ENCODE measurements around the gene ARMH3.

The ARMH3 gene

DNA sequence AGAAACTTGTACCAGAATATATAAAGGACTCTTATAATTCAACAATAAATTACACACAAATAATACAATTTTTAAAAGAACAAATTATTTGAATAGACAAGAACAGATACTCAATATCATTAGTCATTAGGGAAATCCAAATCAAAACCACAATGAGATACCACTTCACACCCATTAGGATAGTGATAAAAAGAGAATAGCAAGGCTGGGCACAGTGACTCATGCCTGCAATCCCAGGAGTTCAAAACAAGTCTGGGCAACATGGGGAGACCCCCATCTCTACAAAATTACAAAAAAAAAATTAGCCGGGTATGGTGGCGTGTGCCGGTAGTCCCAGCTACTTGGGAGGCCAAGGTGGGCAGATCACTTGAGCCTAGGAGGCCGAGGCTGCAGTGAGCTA lies 160.2 kb downstream of the ARMH3 start:
- DNase-seq (ENCODE audit: low spot score) = no peak

DNA sequence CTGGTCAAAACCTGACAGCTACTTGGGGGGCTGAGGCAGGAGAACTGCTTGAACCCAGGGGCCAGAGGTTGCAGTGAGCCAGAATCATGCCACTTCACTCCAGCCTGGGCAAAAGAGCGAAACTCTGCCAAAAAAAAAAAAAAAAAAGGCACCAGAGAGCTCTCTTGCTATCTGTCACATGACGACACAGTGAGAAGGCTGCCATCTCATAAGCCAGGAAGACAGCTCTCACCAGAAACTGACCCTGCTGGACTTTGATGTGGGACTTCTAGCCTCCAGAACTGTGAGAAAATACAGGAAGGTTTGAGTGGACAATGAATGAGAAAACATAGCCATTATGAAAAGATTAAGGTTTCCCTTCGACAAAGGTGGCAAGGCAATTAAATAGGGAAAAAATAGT lies 161.2 kb downstream of the ARMH3 start:
- DNase-seq (ENCODE audit: low spot score) = no peak

DNA sequence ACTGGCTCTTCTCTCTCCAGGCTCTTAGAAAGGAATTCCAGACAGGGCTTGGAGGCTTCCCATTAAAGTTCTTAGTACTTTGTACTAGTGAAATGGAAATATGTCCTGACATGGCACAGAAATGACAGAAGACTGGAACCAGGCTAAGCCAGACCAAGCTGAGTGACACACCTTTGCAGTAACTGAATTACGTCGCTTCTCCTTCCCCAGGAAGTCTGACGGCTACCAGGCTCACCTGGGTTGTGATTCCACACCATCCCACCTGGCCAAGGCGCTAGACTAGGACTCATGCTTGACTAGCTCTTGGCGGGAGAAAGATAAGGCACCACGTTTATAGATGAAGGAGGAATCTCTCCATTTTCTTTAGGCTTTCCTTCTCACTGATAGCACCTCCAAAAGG lies 161.7 kb downstream of the ARMH3 start:
- no peak for DNase-seq (ENCODE audit: low spot score)

DNA sequence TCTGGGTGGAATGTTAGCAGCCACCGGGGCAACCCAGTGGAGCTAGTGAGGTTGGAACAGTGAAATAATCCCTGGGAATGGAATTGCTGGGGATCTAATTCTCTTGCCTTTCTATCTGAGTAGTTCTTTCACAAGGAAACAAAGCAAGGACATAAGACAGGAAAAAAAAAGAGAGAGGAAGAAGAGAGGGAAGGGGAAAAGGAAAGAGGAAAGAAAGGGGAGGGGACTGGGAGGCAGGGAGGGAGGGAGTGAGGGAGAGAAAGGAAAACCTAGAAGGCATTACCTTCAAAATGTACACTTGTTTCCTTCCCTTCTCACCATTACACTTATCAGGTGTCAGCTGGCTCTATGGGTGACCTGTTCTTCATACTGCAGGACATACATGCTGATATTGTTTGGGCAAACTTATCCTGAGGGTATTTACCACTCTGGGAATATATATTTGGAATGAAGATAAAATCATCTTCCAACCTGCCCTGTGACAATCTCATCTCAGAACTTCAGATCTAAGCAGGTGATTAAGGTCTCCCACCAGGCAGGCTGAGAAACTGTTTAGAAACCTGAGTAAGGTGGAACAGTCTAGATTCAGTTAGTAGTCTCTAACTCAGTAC lies 162.4 kb downstream of the ARMH3 start:
- DNase-seq (ENCODE audit: low spot score) = no peak

DNA sequence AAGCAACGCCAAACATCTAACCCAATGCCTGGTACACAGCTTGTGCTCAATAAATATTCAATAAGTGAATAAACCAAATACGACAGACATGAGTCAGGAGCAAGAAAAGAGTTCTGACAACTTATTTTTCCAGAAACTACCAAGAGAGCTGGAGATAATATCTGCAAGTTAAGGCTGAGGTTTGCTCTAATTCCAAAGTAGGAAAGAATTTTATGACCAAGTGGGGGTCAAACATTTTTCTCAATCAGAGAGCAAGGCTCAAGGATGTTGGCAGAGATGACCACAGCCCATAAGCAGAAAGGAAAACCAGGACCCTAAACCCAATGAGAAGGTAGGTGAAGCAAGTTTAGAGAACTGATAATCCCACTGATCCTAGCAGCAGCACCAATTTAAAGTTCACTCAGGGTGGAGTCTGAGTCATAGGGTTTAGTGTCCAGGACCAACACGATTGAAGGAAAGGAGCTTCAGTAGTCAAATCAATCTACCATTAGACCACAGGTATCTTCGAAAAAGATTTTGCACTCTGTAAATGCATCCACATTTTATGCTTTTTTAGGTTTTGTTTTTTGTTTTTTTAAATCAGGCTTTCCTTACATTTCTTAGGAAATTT lies 163.1 kb downstream of the ARMH3 start:
- DNase-seq (ENCODE audit: low spot score) = no peak

DNA sequence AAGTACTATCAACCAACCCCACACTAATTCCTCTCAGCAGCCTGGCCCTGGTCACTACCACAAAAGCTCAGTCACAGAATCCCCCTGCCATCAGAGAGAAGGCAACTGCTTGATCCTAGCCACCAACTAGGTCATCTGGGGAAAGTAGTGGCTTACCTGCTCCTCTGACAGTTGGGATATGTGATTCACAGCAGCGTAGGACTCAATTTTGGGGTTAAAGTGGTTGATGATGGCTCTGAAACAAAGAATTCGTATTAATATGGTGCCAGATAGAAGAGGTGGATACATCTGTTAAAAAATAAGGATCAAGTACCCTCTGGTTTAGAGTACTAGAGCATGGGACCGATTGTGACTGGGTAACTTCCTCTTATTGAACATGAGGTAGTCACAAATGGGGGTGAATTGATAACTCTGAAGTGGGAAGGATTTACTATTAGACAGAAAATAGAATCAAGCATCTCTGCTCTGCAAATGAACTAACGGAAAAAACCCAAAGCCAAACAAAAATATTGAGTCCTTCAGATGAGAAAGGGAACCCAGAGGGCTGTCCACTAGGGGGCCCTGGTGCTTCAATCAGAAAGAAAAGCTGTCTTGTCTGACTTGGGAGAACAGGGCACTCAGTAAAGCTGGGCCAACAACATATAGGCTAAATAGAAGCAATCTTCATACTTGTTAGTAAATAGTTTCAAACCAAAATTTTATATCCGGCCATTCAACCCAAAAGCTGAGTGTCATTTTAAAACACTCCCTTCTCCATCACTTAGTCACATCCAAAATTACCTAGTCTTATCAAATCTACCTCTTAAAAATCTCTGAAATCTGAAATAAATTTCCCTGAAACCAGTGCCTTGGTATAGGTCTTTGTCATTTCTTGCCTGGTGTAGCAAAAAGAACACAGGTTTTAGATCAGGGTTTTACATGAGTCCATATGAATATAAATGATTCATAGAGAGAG lies 166.4 kb downstream of the ARMH3 start:
- DNase-seq (ENCODE audit: low spot score) = peak; percentile 79

DNA sequence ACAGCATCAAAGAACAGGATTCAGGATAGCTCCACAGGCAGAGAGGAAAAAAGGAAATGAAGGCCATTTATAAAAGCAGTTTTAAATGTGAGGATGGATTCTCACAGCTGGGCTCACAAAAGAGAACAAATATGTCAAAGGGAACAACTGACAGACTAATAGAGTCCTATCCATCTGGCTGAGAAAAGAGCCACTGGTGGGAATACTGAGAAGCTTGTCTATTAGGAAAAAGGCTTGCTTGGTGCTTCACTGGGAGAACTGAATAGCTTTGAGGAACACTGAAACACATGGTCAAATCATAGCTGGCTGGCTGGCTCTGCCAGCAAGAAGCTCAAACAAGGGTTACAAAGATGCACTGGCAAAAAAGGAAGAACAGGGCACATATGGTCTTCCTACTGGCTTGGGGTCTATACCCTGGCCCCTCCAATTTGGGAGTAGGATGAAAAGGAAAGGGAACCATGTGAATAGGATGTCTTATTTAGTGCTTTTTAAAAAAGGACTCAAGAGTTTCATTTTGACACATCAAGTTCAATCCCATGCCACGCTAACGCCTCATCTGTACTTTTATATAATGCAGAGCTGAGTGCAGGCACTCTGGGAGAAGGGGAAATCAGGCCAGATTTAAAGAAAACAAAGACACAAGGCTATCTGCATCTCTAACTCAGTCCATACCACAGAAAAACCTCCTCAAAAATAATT lies 167.6 kb downstream of the ARMH3 start:
- no peak for DNase-seq (ENCODE audit: low spot score)

DNA sequence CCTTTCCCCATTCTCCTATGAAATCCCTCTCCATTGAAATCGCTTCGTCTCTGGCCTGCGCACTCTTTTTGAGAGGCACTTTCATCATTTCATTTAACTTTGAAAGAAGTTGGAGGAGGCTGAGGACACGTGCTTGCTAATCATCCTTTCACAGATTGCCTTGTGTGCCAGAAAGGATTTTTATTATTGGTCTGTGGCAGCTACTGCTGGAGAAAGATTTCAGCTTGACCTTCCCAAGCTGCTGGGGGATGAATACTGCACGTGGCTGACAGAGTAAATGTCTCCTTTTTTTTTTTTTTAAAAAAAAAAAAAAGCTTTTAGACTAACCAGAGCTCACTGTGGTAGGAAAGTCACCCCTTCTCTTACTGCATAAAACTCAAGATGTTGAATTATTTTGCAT lies 168.2 kb downstream of the ARMH3 start:
- DNase-seq (ENCODE audit: low spot score) = no peak

DNA sequence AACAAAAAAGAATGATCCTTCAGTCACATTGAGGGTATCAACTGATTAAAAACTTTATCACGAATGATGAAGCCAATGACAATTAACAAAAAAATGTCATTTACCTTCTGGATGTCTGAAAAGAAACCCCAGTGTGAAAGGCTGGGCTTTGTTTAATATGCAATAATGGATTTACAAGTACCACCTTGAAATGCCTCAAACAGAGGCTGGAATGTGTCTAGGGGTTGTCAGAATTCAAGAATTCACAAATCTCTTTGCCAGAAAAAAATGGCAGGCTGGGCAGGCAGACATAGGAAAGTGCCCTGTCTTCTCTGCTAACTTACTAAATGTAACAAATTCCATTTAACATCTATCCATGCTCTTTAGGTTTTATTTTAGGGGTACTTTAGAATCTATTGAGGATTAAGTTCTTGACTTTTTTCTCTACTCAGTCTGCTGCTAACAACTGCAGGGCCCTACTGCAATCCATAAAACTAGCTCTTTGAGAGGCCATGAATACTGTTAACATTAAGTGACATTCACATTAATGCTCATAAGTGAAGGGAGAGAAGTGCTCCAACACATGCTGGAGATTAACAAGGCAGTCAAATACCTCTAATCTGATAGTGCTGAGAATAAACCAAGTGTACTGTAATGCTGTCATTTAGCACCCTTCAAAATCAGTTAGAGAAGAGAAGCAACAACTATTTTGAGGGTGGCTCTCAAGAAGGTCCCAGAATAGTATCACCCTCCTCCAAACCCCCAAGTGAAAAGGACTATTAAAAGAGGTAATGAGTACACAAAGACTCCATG lies 169.3 kb downstream of the ARMH3 start:
- no peak for DNase-seq (ENCODE audit: low spot score)

DNA sequence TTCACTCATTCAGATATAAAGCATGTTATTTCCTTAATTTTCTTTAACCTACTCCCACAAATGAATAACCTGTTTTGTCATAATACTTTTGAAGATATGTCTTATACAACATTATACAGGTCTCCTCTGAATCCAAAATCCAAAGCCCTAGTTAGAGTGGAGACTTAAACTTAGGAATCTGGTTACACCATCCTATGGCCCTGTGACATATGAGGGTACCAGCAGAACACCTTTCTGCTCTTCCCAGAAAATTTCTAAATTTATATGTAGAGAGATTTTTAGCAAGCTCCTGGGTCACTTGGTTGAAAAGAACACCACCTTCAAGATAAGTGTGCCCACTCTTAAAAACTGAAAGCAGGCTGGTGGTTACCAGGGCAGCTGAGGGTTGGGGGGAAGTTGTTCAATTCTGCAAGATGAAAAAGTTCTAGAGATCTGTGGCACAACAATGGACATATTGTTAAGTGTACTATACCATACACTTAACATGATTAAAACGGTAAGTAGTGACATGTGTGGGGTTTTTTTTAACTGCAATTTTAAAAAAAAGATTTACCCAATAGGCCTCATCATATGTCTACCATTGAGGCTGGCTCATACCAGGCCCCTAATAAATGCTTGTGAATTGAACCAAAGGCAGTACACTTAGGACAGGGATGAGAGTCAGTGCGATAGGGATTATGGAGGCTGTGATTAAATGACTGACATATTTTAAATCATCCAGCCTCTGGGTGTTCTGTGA lies 174.8 kb downstream of the ARMH3 start:
- no peak for DNase-seq (ENCODE audit: low spot score)

DNA sequence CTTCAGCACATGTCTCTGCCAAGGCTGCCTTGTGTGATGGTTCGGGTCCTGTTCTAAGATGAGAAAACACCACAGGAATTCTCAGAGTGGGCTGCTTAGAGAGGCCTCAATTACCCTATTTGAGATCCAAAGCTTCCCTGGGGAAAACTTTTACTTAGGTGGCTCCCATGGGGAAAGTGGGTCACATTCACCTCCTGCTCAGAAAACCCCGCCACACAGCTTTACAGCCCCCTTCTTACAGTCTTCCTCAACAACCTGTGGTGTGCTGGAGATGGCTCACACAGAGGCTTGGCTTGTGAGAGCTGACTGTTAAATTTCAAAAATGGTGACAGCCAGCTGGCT lies 175.8 kb downstream of the ARMH3 start:
- DNase-seq (ENCODE audit: low spot score) = no peak

DNA sequence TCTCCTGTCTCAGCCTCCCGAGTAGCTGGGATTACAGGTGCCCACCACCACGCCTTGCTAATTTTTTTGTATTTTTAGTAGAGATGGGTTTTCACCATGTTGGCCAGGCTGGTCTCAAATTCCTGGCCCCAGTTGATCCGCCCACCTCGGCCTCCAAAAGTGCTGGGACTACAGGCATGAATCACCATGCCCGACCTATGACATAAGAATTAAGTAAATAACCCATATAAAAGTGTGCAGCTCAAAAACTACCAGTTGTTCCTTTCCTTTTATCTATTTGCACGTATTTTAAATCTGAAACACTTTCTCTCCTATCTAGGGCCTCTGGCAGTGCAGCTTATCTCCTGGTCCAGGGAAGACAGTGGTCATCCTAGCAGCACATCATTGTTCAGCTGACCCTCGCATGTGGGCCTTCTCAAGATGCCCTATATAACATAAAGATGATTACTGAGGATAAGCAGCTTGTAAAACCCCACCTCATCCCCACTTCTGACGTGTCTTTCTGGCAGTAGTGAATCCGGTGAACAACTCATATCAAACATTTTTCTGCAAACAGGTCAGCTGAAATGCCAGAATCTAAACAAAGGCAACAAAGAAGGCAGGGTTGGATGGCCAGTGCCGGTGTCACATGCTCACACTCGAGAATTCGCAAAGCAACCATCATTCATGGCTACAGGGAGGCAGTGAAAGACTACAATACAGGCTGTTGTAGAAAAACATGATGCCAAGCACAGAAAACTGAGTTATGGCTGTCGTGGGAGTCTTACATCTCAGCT lies 176.3 kb downstream of the ARMH3 start:
- DNase-seq (ENCODE audit: low spot score) = no peak

DNA sequence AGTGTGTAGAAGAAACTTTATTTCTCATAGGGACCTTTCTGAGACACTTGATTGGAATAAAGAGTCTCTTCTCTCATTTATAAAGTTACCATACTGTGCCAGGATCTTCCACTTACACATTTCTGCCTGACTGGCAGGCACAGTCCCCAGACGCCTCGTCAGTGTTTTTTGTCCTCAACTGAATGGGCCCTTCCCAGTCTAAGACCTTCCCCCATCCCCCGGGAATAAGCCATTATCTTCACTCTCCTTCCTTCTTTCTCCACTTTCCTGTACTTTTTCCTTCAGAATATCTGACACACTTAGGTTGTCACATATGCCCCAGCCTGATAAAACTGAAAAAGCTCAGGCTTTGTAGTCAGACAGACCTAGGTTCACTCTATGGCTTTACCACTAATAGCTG lies 177.1 kb downstream of the ARMH3 start:
- DNase-seq (ENCODE audit: low spot score) = no peak

DNA sequence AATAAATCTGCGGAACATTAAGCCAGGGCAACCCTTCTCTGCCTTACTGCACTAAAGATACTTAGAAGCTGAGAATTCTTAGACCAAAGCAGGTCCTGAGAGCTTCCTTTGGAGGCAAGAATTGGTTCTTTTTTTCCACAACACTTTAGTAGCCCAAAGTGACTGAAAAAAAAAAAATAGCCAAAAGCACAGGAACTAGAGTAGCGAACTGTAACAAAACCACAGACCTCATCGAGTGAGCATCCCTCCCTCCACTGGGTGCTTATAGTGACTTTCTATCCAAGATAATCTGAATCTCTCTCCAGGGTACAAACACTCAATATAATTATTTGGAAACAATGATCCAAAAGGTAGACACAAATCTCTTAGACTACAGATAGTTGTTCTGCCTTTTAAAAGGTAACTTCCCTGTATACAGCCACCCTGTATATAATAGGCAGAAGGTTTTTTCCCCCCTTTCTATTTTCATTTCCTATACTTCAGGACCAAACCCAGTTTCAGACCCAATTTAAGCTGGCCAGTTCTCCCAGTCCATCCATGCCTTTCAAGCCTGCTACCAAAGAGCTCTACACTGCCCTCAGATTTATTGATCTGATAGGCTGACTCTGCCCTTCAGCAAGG lies 180.8 kb downstream of the ARMH3 start:
- DNase-seq (ENCODE audit: low spot score) = no peak

DNA sequence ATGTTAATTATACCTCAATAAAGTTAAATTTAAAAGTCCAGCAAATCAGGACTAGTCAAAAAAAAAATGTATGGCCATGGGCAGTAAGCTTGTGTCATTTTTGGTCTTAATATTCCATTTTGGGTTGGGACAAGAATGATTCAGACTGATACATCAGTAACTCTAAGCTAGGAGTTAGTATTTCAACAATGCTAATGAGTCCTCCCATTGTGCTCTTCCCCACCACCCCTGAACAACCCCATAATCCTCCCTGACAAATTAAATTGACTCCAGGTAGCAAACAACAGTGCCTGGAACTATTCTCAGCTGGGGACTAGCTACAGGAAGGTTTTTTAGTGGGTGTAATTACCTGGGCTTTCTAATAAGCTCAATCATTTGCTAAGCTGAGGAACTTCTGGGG lies 181.7 kb downstream of the ARMH3 start:
- no peak for DNase-seq (ENCODE audit: low spot score)

DNA sequence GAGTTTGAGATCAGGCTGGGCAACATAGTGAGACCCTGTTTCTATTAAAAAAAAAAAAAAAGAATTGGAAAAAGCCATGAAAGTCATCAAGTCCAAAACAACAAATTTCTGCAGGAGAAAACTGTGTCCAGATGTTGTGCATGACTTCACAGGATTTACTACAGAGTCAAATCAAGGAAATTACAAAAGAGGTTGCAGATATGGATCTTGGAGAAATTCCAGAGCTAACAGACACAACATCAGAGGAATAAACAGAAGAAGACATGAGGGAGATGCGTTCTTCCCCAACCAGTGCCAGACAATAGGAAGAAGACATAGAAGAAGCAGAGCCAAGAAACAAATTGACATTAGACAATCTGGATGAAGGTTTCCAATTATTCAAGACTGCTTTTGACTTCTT lies 188.0 kb downstream of the ARMH3 start:
- DNase-seq (ENCODE audit: low spot score) = no peak

DNA sequence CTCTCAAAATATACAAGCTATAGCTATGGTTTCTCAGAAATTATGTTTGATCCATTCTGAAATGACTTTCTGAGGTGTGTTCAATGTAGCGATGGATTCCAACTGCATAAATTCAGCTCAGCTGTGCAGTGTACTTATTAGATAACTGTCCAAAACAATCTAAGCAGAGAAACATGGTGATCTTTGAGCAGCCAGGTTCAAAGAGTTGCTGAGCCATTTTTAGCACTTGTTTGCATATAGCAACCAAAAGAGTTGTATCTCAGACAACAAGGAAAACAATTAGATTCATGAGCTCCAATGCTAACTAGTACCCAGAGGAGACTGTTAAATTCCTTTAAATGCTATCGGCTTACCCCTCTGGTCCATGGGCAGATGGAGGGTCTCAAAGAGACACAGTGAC lies 196.4 kb downstream of the ARMH3 start:
- DNase-seq (ENCODE audit: low spot score) = no peak

DNA sequence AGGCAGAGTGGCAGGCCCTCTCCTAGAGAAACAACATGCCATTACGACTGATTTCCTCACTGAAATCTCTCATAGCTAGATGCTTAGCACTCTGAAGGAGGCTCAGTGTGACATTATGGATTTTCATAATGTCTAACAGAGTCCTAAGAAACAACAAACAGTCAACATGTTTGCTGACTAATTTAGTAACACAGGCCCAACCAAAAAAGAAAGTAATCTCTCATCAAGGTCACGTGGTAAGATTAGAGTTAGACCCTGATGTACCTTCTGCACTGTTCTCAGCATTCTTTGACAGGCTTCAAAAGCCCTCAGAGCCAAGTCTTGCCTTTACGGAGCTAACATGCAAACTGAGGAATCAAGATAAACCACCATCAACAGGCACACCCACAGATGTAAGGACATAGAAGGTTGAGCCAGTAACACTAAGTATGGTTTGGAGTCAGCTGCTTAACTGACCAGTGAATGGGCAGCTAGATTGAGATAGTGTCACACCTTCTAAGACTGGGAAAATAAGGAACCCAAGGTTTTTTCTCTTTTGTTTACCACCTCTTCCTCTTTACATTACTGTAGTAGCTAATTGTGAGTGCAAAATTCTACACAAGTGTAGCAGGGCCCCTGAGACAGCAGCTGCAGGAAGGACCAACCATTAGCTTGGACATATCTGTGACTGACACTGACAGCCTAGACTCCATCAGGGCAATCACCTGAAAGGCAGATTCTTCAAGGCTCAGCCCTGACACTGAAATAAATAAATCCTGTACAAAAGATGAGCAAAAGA lies 197.1 kb downstream of the ARMH3 start:
- no peak for DNase-seq (ENCODE audit: low spot score)

DNA sequence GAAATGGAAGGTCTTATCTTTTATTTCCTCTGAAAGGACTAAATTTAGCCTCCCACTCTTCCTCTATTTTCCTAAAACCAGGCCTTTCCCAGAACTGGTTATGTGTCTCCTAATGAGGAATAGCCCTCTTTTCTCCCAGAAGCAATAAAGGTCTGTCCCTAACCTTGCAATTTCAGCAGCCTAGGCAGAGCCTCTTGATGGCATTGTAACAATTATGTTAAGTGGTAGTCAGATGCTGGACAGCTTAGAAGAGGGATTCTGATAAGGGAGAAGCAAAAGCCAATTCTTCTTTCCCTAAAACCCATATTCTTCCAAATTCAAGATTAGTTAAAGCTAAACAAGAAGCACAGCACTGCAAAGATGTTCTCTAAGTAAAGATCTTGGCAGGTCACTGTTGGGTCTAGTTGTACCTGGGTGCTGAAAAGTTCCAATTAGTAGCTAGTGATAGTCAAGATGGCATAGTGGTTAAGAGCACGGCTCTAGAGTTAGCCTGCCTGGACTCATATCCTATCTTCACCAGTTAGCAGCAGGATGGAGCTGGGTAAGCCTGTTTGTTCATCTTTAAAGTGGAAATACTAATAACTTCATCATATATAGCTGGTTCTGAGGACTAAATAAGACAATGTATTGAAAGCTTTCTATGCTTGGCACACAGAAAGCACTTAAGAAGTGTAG lies 198.0 kb downstream of the ARMH3 start:
- no peak for DNase-seq (ENCODE audit: low spot score)
